Dedifferentiated amniotic fluid mesenchymal stem cell (primary cell): ENCODE data around the gene PRKCH.

Experiments used
- DNase-seq: peaks from one replicate; pipeline ENCODE4 v3.0.0-alpha.2; 2016; ENCODE audit errors: extremely low spot score

PRKCH gene

DNA sequence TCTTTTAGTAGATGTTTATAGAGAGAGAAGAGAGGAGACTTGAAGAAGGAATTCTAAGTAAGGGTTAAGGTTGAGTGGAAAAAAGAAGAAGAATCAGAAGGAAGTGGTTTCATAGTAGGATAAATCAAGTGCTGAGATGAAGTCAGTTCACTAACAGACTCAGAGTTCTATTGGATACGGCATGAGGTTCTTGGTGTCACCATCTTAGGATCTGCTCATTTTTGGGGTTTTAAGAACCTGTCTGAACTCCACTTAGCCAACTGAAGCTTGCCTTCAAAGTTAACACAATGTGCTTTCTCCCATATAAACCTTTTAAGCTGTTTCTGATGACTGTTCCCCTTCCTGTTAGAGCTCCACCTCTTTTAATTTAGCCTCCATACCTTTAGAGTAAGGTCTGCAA, 152.6 kb downstream of the PRKCH start:
- DNase-seq = no peak

DNA sequence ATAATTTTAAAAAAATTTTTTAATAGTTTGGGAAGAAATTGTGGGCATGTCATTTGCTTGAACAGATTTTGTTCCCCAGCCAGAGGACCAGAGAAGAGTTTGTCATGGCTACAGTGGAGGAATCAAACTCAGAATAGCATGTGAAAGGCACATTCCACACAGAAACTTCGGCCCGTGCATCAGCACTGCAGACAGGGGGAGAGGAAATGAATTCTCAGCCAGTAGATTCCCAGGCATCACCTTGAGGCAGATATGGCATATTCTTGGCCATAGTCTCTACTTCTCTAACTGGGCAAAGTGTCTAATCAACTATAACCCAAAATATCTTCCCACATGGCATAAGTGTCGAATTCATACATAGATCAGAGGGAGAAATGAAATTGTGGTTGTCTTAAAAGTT, 153.3 kb downstream of the PRKCH start:
- no peak for DNase-seq

DNA sequence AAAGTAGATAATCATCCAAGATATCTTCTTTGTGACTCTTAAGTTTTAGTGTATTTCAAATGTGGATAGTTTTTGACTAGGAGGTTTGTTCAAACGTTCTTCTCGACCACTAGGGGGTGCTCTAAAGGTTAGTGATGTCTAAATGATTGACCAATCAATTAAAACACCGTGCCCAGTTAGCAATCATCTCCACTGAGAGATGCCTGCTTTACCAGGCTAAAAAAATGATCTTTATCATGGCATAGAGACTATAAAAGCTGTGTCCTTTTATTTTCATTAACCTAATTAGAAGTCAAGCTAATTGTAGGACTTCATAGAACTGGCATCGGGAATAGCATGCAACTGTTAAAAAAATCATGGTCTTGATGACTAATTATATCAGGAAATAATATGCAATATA, 153.9 kb downstream of the PRKCH start:
- DNase-seq = peak; percentile 80

DNA sequence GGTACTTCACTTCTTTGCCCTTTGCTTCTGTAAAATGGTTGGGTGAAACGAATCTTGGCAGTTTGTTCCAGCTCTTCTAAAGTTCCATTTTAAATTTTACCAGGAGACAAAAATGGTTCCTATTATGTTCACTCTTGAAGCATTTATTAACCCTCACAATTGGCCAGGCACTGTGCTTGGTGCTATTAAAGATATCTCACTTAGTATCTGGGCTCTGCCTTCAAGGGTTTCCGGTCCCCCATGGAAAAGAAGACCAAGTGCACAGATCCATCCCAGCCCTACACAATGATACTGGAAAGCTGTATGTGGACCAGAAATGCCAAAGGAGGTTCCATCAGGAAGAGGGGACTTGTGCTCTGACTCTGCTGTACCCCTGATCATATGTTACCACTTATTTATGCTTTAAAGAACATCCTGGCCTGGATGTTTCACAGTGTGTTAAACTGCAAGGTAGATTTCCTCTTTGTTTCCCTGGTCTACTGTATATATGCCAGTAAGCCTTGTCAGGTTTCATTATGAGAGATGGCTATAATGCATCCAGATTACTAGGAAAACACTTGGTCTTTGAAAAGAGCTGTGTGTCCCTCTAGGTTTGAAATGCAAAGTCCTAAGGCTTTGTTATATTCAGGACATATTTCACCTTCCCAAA, 154.8 kb downstream of the PRKCH start:
- no peak for DNase-seq

DNA sequence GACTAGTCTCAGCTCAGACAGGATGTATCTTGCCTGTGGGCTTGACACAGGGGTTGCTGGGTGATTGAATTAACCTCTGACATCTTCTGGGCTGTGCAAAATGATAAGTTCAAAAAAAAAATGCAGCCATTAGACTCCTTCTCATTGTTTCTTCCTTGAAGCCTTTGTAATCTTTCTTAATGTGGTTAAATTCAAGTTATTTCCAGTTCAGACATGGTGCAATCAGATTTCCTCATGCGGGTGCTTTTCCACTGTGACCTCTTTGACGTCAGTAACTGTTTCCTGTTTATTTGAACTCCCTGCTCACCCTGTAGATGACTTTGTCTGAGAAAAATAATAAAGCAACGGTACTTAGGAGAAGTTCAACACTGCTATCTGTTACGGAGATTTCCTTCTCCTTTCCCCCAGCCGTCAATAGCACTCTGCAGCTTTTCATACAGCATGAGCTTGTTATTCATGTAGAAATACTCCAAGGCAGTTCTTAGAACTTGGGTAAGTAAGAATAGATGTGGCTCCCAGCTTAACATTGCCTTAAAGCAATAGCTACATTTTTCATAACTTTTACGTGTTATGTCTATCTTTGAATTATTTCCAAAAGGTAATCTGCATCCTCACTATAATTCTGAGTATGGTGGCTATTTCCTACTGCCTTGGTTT, 155.5 kb downstream of the PRKCH start:
- no peak for DNase-seq

DNA sequence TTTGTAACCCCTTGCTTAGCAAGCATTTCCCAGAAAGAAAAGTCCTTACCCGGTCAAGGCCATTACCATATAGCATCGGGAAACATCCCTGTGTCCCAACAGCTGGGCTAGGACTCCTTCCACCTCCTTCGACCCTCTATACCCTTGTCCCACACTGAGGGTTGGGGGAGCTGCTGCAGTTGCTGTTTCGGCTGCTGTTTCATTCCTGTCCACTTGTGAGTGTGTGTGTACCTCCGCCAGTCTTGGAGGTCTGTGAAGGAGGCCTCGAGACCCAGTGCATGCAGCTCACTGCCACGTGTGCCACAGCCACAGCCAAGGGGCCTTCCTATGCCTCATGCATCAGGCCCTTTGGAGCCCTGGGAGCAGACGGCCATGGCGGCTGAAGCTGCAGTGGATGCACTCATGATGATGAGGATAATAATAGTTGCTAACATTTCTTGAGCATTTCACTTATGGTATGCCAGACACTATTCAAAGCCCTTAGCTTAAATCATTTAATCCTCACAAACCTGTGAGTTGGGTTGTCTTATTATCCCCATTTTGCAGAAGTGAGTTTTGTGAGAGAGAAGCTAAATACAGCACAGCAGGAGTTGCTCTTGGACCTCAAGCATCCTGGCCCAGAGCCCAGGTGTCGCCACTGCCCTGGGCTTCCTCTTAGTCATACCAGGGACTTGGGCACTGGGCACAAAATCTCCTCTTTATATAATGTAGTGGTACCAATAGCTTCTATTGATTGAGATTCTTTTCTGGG, 156.5 kb downstream of the PRKCH start:
- DNase-seq = no peak

DNA sequence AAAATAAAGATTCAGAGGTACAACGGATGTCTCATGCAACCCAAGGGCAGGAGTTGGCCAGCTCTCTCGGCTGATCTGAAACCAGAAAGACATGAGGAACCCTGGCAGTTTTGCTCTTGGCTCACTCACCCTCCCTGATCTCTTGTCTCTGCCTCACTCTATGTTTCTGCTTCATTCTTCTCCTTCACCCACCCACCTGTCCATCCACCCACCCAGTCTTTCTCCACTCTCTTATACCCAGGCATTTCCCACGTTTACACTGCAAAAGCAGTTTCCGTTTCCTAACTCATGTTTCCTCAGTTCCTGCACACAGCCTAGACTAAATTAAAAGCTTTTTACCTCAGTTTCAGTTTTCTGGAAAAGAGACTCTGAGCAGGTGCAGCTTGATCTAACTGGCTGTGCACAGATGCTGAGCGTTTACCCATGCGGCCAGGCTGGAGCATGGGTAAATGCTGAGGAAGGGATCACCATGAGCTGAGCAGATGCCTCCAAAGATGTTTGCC, 157.6 kb downstream of the PRKCH start:
- DNase-seq = no peak

DNA sequence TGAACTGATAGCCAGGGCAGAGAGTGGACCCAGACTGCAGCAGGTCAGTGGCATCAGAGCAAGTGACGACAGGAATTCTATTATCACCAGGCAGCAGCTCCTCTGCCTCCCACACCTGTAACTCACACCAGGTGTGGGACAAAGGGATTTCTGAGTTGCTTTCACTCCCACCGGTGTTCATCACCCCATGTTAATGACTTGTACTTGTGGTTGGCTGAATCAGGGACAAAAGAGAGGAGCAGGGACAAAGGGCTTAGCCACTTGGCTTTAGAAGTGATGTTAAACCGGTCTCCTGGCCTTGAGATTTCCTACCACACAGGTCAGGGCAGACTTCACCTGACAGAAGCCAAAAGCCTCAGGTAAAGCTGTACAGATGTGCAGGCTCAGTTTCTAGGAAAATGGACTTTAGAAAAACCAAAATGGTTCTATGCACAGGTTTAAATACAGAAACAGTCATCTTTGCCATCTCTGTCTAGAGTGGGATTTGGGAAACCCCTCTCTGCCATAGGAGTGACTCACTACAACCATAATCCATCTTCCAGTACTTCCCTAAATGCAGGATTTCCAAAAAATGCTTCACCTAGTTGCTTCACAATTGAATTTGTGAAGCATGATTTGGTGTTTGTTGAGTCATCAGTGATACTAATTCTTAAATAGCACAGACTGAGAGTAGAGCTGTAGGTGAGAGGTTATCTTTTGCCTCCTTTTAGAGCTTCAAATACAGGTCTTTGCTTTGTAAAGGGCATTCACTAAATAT, 158.5 kb downstream of the PRKCH start:
- no peak for DNase-seq

DNA sequence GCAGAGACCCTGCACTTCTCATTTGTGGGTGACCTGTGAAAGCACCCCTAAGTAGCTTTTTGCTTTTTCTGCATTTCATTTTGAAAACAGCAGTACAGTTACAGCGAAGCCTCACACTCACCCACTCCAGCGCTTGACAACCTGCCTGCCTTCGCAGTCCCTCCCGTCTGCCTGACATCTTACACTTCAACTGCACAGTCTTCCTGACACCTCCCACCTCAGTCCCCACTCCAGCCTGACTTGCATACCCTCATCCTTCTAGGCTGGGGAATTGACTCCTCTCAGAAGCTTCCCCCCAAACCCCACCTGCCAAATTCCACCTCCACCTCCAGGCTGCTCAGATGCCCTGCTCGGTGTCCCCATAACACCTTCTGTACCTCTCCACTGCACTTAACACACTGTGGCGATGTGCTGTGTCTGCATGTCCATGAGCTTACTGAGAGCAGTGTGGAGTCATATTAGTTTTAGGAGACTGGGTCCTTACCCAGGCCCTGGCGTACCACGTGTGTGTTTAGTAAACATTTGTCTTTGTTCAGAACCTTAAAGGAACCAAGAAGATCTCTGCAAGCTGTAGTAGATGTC, 159.4 kb downstream of the PRKCH start:
- DNase-seq = no peak

DNA sequence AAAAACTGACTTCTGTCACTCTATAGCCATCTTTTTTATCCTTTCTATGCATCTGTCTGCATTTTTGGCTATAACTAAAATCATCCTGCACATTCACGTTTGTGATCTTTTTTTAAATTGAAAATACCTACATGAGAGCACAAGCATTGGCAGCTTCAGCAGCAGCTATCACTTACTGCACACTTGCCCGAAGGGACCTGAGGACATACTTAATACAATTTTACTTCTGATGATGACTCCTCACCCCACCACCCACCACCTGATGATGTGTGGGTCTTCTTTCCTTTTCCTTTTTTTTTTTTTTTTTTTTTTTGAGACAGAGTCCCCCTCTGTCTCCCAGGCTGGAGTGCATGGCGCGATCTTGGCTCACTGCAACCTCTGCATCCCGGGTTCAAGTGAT, 160.3 kb downstream of the PRKCH start:
- no peak for DNase-seq

DNA sequence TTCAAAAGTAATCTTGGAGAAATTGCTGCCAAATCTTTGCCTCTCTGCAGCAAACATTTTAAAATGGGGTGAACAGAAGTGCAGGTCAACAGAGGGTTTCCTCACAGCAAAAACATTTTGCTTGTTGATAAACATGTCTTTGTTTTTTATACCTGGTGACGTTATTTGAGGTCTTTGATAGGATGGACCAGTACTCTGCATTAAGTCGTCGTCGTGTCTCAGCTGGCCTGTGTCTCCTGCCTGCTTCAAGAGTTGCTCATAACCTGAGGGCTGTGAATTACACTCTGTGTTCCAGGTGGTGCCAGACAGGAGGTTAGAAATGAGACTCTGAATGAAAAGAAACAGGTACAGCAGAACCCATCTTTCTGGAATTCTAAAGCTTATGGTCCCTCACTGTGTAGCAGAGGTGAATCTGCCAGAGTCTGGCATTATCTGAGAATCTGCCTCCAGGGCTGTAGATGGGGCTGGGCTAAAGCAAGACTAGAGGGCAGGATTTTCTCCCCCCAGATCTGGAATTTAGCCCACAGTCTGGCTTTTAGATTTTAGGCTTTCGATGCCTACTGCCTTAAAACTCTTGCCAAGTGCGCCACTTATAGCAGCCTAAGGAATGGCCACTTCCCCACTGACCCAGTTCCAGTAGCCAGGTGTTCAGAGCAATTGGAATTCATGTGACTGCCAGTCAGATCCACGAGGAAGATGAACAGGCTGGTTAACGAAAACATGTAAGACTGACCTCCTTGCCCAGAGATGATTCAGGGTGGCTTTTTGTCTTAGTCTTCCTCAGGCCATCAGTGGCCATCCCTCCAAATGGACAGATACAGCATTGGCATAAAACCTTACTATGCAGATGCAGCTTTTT, 161.2 kb downstream of the PRKCH start:
- DNase-seq = no peak

DNA sequence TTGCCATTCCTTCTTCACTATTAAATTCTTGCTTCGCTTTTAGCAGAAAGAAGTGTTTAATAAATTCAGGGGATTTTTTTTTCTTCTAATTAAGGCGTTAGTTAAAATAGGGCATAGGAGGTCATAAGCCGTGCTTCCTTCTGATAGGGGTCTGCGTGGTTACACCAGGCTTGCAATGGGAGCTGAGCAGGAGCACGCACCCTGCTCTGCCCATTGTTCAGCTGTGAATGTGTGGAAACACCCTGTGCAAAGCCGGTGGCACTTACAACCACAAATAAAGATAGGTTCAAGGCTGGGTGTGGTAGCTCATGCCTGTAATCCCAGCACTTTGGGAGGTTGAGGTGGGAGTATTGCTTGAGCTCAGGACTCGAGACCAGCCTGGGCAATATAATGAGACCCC, 162.1 kb downstream of the PRKCH start:
- DNase-seq = no peak

DNA sequence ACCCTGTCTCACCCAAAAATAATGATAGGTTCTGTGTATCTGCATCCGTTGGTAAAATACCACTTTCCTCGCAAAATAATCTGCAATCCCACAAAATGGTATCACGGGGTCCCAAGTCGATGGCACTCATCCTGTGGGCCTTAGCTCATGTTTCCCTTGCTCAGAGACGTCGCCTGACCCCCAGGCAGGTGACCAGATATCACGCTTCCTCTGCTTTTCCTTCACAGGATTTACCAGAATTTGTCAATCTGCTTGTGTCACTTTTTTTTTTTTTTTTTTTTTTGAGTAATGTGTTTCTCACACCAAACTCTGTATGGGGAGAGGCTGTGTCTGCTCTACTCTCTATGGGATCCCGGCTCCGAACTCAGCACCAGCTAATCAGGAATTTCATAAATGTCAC, 162.7 kb downstream of the PRKCH start:
- DNase-seq = no peak

DNA sequence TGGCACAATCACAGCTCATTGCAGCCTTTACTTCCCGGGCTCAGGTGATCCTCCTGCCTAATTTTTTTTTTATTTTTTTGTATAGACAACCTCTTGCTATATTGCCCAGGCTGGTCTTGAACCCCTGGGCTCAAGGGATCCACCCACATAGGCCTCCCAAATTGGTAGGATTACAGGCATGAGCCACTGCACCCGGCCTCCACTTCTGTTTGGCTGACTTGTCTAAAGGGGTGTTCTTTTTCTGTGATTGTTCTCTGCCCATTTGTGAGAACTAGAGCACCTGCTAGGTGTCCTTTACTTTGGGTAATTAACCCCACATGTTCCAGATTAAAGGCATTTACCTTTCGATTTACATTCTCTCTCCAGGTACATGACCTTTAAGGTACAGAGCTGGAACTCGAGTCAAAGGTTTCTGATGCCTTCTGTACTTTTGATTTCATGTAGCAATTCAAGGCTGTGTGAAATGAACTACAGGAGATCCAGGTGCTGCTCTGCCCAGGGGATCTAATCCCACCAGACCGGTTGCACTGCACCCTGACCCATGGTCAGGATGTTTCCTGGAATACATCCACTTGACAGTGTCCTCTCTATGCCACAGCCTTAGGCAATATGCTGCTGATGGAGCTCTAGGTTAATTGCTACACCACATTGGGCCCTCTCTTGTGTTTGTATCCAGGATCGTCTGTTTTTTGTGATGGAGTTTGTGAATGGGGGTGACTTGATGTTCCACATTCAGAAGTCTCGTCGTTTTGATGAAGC, 163.6 kb downstream of the PRKCH start:
- DNase-seq = no peak

DNA sequence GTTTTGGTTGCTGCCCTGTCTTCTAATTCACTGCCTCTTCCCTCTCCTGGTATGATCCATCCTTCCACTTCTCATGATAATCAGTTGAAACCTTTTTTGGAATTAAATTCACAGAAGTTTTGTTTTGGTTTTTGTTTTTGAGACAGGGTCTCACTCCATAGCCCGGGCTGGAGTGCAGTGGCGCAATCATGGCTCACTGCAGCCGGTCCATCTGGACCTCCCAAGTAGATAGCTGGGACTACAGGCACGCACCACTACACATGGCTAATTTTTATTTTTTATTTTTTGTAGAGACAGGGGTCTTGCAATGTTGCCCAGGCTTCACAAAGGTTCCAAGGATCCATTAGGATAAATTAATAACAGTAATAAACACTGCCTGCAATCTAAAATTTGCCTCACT, 164.3 kb downstream of the PRKCH start:
- DNase-seq = no peak

DNA sequence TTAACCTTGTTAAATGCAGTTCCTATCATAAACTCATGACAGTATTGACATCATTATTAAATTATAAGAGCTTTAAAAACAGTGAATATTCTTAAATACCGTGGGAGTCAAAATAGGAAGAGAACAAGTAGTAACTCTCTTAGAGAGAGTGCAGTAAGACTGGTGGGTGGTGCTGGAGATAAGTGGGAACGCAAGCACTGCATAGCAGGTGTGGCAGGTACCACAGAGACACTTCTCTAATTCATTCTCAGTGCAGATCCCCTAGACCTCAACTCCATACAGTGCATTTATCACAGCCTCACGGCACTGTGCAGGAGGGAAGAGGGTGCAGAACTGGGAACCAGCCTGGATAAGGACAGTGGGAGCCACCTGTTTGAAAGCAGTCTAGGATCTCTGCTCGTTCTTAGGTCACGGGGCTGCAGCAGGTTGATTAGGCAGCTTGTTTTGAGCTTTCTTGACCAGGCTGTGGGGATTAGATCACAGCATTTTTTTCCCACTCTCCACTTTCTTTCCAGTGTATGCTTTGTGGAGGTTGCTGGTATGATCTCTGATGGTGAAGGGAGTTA, 165.6 kb downstream of the PRKCH start:
- no peak for DNase-seq

DNA sequence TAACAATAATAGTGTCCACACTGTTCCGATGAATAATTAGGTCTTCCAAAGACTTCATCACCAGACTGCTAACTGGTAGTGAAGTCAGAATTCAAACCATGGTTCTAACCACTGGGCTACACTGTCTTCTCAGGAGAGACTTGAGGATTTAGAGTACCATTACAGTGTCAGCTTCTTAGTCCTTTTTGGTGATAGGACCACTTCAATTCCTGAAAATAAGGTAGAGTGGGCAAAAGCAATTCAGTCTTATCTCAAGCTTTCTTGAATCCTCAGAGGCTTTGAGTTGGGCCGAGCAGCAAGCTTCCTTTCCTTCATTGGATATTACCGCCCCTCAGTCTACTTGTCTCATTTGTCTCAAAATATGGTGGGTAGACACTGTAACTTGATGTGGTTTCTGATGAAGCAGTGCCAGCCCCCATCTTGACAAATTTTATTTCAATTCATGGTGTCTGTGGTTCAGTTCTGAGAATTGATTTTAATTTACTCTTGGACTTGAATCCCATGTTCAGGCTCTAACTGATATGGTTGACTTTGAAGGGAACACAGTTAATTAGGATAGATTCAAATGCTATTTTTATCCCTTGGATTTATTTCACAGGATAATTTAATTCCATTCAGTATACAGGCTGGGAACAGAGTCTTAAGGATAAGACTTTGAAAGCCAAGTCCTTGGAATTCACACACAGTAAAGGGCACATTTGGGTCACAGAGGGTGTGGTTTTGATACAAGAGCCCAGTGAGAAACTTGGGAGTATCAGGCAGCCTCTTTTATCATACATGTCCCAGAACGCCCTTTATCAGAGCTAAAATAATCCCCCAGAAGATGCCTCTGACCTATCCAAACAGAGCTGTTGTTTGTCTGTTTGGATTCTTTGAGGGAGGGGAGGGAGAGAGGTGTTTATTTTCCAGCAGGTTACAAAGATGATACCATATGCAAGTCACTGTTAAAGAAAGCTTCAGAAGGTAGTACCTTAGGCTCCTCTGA, 167.3 kb downstream of the PRKCH start:
- DNase-seq = no peak

DNA sequence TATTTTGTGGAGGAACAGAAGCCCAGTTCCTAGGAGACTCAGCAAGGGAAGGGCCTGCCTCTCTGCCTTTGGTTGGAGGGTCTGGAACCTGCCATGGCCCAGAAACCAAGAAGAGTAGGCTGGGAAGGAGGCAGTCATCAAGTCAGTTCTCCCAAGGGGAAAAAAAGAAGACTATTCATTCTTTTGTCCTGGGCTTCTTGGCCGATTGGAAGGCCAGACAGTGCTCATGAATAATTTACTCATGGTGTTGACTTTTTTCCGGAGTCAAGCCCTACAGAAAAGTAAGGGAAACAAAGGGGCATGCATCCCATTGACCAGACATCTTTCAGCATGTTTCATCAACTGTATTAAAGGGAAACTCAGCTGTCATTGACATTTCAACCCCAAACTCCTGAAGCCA, 168.1 kb downstream of the PRKCH start:
- no peak for DNase-seq

DNA sequence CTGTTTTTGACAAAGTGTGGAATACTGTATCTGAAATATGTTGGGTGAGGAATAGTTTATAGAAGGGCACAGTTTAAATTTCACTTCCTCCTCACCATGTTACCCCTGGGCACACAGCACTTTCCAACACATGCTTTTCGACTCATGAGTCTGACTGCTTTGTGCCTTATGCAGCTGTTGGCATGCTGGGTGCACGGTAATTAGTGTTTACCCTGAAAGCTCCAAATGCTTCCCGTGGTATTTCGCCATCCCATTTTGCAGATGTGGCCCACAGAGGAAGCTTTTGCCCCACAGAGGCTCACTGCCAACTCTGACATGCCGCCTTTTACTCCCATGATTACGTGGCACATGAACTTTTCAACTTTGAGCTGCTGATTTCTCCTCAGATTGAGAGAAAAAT, 168.6 kb downstream of the PRKCH start:
- DNase-seq = no peak
